OCI-LY7 (cell line): ENCODE results near the gene SLC2A13.

ENCODE experiments used
- EZH2phosphoT487 ChIP-seq: fragments of 200-600 bp; sonication (generic); IDR thresholded peaks from 2 replicates; pipeline ENCODE4 v1.6.1; 2018; ENCODE audit warnings: low read depth, borderline replicate concordance, mild to moderate bottlenecking, mixed run types, antibody characterized with exemption, low read length, moderate library complexity, mixed read lengths
- TF ChIP-seq, protein P1 (sequence below): fragments of 200-600 bp; sonication (generic); conservative IDR thresholded peaks from 2 replicates; pipeline ENCODE4 v1.5.1; 2014; ENCODE audit warnings: mild to moderate bottlenecking, antibody characterized with exemption, low read length, moderate library complexity, mixed read lengths

GRCh38 chr12:40055776-40056175 lies 50.1 kb downstream of the SLC2A13 start:
- TF ChIP-seq, protein P1, sequence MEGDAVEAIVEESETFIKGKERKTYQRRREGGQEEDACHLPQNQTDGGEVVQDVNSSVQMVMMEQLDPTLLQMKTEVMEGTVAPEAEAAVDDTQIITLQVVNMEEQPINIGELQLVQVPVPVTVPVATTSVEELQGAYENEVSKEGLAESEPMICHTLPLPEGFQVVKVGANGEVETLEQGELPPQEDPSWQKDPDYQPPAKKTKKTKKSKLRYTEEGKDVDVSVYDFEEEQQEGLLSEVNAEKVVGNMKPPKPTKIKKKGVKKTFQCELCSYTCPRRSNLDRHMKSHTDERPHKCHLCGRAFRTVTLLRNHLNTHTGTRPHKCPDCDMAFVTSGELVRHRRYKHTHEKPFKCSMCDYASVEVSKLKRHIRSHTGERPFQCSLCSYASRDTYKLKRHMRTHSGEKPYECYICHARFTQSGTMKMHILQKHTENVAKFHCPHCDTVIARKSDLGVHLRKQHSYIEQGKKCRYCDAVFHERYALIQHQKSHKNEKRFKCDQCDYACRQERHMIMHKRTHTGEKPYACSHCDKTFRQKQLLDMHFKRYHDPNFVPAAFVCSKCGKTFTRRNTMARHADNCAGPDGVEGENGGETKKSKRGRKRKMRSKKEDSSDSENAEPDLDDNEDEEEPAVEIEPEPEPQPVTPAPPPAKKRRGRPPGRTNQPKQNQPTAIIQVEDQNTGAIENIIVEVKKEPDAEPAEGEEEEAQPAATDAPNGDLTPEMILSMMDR: no peak
- no peak for TF ChIP-seq EZH2phosphoT487
